CD4-positive, alpha-beta T cell treated with Interleukin-21 for 1 hour (primary cell): ENCODE results near the gene CLASRP.

Experiments
- DNase-seq: peaks from one replicate; pipeline ENCODE4 v3.0.0-alpha.2; 2020

Gene CLASRP

GRCh38 chr19:45063851-45064801 lies 25.3 kb downstream of the CLASRP start:
- DNase-seq: no peak

GRCh38 chr19:45066921-45067661 lies 28.2 kb downstream of the CLASRP start:
- no peak for DNase-seq

GRCh38 chr19:45068041-45068440 lies 29.2 kb downstream of the CLASRP start:
- no peak for DNase-seq

- DNase-seq: no peak
Measured at GRCh38 chr19:45069056-45069455, 30.2 kb downstream of the CLASRP start.

- no peak for DNase-seq
Measured at GRCh38 chr19:45070214-45070613, 31.4 kb downstream of the CLASRP start.

- DNase-seq: no peak
Measured at GRCh38 chr19:45070861-45071544, 32.2 kb downstream of the CLASRP start.

- no peak for DNase-seq
Measured at GRCh38 chr19:45071545-45071938, 32.7 kb downstream of the CLASRP start.

GRCh38 chr19:45071969-45072790 lies 33.3 kb downstream of the CLASRP start:
- no peak for DNase-seq

GRCh38 chr19:45074744-45075300 lies 36.0 kb downstream of the CLASRP start:
- no peak for DNase-seq

GRCh38 chr19:45075301-45076028 lies 36.6 kb downstream of the CLASRP start:
- peak; percentile 62 for DNase-seq

GRCh38 chr19:45076029-45076850 lies 37.4 kb downstream of the CLASRP start, which contains the start of gene ZNF296:
ZNF296 (minus strand) TSS chr19:45076478; CDS start chr19:45076373, 105 bp downstream.
- DNase-seq: peak; percentile 81

- no peak for DNase-seq
Measured at GRCh38 chr19:45076851-45077730, 38.2 kb downstream of the CLASRP start.

- DNase-seq: no peak
Measured at GRCh38 chr19:45078390-45079062, 39.7 kb downstream of the CLASRP start.

- DNase-seq: peak; percentile 79
Measured at GRCh38 chr19:45079063-45079910, 40.4 kb downstream of the CLASRP start, which contains the start of gene GEMIN7. GEMIN7 (plus strand) TSS chr19:45079260; CDS start chr19:45090115, 10,855 bp downstream.

GRCh38 chr19:45079911-45080370 lies 41.1 kb downstream of the CLASRP start:
- no peak for DNase-seq

- no peak for DNase-seq
Measured at GRCh38 chr19:45082170-45082569, 43.3 kb downstream of the CLASRP start.

- DNase-seq: no peak
Measured at GRCh38 chr19:45086480-45086879, 47.6 kb downstream of the CLASRP start.
